ENCODE measurements around the gene APBA2. TPM values are rescaled to one million over a fixed set of nuclear protein-coding genes. Genes with fewer than 3 reads are reported as not detected.

Gene APBA2
- total RNA-seq, 1 donor from 2014 or later: 3.8 TPM

DNA sequence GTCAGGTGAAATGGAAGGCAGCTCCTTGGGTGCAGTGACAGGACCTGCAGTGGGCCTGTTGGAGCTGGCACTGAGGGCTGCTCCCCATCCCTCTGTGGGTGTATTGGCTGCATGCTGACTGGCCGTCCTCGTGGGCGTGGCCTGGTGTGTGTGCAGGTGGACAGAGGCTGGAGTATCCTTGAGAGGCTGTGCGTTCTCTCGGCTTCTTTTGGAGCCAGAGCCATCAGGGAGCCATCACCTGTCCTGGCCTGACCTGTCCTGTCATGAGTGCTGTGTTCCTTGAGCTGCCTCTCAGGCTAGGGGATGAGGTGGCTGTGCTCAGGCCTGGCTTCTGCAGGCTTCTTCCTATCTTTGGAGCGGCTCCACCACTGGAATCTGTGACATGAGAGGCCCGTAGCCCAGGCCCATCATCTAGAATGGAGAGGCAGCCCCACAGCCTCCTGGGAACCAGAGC is 61.5 kb downstream of the APBA2 start:
- no peak overlapping the region for H3K4me3 ChIP-seq
- no peaks in the 10 kb centered on the region for H3K4me1 ChIP-seq
- TF ChIP-seq, protein P1, sequence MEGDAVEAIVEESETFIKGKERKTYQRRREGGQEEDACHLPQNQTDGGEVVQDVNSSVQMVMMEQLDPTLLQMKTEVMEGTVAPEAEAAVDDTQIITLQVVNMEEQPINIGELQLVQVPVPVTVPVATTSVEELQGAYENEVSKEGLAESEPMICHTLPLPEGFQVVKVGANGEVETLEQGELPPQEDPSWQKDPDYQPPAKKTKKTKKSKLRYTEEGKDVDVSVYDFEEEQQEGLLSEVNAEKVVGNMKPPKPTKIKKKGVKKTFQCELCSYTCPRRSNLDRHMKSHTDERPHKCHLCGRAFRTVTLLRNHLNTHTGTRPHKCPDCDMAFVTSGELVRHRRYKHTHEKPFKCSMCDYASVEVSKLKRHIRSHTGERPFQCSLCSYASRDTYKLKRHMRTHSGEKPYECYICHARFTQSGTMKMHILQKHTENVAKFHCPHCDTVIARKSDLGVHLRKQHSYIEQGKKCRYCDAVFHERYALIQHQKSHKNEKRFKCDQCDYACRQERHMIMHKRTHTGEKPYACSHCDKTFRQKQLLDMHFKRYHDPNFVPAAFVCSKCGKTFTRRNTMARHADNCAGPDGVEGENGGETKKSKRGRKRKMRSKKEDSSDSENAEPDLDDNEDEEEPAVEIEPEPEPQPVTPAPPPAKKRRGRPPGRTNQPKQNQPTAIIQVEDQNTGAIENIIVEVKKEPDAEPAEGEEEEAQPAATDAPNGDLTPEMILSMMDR (IDR thresholded peaks at IDR 0.05): no peak
- no peaks in the 10 kb centered on the region for H3K27me3 ChIP-seq (ENCODE audit: low read depth)
- intact Hi-C loops (cut with DNase I): no loop called here
- no peaks in the 10 kb centered on the region for H3K9me3 ChIP-seq
- no peak for DNase-seq
- H3K27ac ChIP-seq: no peak overlapping the region
- no peaks in the 10 kb centered on the region for H3K36me3 ChIP-seq
- no peak for ATAC-seq

- no peak for DNase-seq
- Histone ChIP-seq H3K27me3 (ENCODE audit: low read depth) (no peaks in the 10 kb centered on the region), H3K9me3 (no peaks in the 10 kb centered on the region), H3K4me3 (no peak overlapping the region), H3K27ac (no peak overlapping the region), H3K4me1 (no peaks in the 10 kb centered on the region), H3K36me3 (no peaks in the 10 kb centered on the region)
- TF ChIP-seq, protein P1 (IDR thresholded peaks at IDR 0.05): no peak
- intact Hi-C loops (cut with DNase I): no loop called here
- ATAC-seq: no peak
These were observed 62.3 kb downstream of the APBA2 start for GRCh38 chr15:28948036-28948435.

GRCh38 chr15:28950916-28951315 is 65.1 kb downstream of the APBA2 start:
- TF ChIP-seq, protein P1 (IDR thresholded peaks at IDR 0.05): no peak
- Histone ChIP-seq H3K4me3 (no peak overlapping the region), H3K27ac (no peak overlapping the region), H3K36me3 (no peaks in the 10 kb centered on the region), H3K9me3 (no peaks in the 10 kb centered on the region), H3K27me3 (ENCODE audit: low read depth) (no peaks in the 10 kb centered on the region), H3K4me1 (no peaks in the 10 kb centered on the region)
- DNase-seq (no peak), ATAC-seq (no peak)
- intact Hi-C loops (cut with DNase I): no loop called here

DNA sequence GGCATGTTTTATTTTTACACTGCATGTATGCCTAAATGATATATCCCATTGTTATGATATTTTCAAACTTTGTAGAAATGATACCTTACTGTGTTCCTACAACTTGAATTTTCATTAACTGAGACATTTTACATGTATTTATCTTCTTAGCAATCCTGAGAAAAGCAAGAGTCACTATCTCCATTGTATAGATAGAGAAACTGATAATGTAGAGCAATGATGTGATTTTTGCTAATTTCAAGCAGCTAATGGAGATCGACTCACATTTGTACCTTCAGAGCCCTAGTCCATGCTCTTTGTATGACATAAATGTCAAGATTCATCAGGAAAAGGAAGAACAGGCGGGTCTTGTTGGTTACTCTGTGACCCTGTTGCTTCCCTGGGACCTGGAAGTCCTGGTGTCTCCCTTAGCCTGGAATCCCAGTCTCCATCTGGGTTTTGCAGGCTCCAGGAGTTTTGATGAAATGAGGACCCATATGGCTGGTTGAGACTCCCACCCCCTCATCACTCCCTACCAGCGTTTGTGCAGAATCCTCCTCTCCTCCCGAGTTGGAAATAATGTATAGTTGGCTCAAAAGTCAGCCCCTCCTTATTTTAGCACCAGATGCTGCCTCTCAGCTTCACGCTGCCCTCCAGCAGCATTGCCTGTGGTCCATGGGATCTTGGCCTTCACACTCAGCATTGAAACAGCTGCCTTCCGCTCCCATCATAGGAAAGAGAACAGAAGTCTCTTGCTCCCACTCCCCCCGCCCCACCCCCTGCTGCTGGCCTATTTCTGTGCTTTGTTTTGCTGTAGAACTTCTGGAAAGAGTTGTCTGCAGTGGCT is 67.1 kb downstream of the APBA2 start:
- Histone ChIP-seq H3K4me1 (no peaks in the 10 kb centered on the region), H3K9me3 (no peaks in the 10 kb centered on the region), H3K4me3 (no peak overlapping the region), H3K27ac (no peak overlapping the region), H3K27me3 (ENCODE audit: low read depth) (no peaks in the 10 kb centered on the region), H3K36me3 (no peaks in the 10 kb centered on the region)
- TF ChIP-seq, protein P1 (IDR thresholded peaks at IDR 0.05): no peak
- no peak for DNase-seq
- intact Hi-C loops (cut with DNase I): no loop called here
- no peak for ATAC-seq

DNA sequence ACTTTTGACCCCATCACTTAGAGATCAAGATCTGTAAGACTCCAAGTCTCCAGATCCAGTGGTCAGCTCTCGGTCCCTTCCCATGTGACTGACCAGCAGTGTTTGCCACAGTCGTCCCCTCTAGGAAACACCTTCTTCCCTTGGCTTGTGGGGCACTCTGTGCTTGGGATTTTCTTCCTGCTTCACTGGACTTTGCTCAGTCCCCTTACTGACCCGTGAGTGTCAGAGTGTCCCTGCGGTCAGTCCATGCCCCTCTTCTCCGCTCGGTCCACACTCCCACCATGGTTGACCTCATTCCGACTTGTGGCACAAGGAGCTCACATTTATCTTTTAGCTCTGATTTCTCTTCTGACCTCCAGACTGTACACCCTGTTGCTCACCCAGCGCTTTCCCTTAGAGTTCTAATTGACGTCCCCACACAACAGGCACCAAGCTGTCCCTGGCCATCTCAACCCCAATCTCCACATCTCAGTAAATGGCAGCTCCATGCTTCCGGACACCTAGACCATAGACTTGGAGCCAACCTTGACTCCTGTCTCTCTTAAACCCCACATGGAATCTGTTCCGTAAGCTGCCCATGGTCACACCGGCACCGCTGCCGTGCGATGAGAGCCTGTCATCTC is 67.9 kb downstream of the APBA2 start:
- intact Hi-C loops (cut with DNase I): no loop called here

More for the DNA sequence above, 67.9 kb downstream of the APBA2 start:
- TF ChIP-seq, protein P1 (IDR thresholded peaks at IDR 0.05): no peak
- Histone ChIP-seq H3K4me3 (no peak overlapping the region), H3K36me3 (no peaks in the 10 kb centered on the region), H3K9me3 (no peaks in the 10 kb centered on the region), H3K4me1 (no peaks in the 10 kb centered on the region), H3K27ac (no peak overlapping the region), H3K27me3 (ENCODE audit: low read depth) (no peaks in the 10 kb centered on the region)
- DNase-seq: no peak
- no peak for ATAC-seq

All from lower lobe of right lung (tissue), 2 donors.